HG03571 (cell line): ENCODE measurements around the gene RIGI.
A peak's percentile ranks its signal among the peaks of the same experiment; 100 is the strongest.
"Not testable (repeated sequence)": the region's sequence is repeated elsewhere in the genome, so short reads cannot be mapped to it uniquely, and the experiment has no call there.

Source experiments
- ATAC-seq: cut with Tn5 transposase; IDR thresholded peaks from one replicate; pipeline ENCODE4 v1.9.1; 2021; ENCODE audit not compliant: unreplicated experiment

RIGI gene

GRCh38 chr9:32526041-32526706 is at the start of gene RIGI:
Gene RIGI, minus strand, starts transcription at chr9:32526196. Its CDS starts 30 bp downstream, at chr9:32526166.
- ATAC-seq = peak; percentile 66

GRCh38 chr9:32574858-32575257 is 48.9 kb upstream of the RIGI start:
- ATAC-seq = no peak

DNA sequence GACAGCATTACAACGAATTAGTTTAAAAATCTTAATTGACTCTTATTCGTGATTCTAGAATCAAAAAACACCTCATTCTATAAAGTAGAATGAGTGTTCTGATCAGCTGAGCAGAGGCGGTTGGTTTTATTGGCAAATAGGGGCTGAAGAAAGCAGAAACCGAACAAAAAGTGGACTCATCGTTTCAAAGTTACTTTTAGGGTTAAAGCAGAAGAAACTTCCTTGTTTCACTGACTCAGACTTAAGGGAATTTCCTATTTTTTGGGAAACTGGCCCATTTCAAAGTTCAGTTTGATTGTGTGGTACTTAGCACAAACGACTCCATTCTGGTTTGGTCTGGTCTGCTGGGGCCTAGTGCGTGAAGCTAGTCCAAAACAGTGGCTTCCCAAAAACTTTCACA is 47.8 kb upstream of the RIGI start:
- no peak for ATAC-seq

DNA sequence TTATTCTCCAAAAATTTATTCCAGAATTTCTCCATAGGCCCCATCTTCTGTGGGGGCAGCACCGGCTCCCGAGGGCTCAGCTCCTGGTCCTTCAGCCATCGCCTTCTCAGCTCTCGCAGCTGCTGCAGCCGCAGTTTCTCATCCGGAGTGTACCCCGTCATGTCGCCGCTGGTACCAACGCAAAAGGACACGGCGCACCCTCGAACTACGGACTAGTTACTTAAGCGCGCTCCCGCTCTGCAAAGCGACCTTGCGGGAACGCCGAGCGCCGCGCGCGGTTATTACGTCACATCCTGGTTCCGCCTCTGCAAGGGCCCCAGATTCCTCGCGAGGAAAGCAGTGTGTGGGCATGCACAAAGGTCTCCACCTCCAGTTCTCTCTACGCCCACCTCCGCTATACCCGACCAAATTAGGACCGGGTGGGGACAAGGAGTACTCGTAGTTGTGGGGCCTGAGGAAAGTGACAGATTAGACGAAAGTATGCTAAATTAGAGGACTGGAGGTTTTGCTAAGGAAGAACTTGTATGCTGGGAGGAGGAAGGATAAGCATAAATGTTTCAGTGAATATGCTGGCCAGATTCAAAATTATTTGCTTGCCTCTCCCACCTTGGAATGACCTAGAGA is 47.0 kb upstream of the RIGI start, which contains the start of gene NDUFB6:
TSS of gene NDUFB6 (minus strand) at position 260 of the 624 bp plus-strand sequence. CDS start at position 161, 99 bp downstream.
- ATAC-seq = peak; percentile 88

DNA sequence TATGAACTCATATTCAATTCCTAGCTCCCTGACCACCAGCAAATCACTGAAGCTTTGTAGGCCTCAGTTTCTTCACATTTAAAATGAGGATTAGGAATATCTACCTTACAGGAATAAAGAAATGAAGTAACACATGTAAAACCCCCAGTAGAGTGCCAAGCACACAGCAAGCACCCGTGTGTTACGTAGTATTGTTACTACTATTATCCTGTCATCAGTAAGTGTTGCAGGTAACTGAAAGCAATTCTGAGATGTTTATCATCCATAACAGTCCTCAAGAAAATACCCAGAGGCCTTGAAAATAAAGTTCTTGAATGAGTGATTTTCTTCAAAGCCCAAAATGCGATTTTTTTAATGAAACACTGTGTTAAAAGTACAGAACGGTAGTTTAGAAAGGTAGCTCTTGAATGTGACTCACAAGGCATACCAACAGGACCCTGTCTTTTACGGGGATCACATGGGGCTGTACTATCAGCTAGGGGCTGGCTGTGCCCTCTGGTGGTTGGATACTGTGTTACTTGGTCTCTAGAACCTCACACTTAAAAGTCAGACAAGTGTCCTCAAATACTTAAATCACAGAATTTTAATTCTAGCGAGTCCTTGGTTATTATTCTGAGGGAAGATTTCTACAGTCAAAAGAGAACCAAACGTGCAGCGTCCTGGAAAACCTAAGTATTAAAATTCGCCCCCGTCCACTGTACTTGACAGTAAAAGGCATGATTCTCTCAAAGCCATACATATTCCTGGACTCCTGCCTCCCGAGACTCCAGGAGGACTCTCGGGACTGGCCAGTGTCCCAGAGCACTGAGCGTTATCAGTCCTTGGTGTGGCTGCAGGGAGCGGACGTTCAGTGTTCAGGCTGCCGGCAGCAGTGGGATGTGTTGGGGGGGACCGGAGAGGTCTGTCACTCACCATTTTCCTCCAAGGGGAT is 46.2 kb upstream of the RIGI start:
- ATAC-seq = peak; percentile 92

DNA sequence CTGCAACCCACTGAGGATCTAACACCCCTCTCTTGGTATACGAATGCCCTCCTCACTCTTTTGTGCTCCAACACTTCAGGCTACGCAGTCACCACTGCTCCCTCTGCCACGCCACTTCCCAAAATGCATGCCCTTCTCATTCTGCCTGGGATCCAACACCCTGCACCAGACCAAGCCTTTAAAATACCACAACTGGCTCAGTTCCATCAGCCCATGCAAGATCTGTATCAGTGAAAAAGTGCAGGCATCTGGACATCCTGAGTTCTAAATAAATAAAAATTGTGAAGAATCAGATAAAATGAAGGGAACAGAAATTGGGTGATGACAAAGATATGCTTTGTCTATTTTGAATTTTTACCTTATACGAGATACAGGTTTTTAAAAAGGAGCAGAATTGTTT is 44.3 kb upstream of the RIGI start:
- ATAC-seq = no peak

GRCh38 chr9:32566770-32567169 is 40.8 kb upstream of the RIGI start:
- ATAC-seq = no peak

DNA sequence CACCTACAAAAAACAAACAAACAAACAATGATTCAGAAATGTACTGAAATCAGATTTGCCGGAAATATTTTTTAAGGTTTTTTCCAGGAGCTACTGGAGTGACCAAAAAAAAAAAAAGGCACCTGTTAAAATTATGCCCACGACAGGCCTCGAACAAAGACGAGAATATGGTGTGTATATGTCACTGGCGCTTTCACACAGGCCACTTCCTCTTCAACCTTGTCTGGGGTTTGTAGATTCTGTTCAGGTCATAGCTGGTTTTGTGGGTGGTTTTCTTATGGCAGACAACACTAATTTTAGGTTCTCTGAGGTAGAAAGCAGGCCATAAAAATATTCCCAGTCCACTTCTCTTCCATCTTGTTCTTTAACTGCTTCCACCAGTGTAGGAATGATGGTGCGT is 40.0 kb upstream of the RIGI start:
- no peak for ATAC-seq

DNA sequence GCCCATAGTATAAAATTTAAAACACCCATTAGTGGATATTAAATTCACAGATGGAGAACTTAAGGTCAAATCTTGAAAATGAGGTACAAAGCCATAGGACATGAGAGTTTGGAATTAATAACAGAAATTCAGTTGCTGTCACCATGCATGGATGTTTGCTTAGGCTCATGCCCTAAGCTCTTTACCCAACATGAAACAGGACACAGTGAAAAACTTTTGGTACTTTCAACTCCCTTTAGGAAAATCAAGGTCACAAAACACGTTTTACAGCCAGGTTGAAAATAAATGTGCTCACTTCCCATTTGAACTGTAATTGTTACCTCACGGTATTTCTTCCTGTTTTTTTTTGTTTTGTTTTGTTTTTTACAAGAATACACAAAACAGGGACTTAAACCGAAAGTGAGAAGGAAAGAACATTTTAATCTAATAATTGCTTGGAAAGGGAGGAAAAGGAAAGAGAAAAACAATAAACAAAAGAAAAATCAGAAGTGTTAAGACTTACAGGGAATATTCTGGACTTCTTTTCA is 32.5 kb upstream of the RIGI start:
- ATAC-seq = no peak

DNA sequence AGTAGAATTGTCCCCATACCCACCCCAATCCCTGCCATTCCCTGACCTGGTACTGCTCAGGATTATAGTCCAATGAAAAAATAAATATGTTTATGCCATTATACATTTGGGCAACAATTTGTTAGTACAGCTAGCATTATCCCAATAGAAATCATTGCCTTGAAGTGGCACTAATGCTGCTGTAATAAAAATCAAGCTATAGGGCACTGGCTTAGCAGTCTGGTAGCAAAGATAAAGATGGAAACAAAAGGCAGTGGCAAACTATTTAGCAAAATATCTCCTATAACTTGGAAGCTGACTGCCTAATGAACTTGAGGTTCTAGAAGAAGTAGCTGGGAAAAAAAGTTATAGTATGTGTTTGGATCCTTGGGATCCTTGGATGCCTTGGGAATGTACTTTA is 28.6 kb upstream of the RIGI start:
- ATAC-seq = no peak

GRCh38 chr9:32554107-32554506 is 28.1 kb upstream of the RIGI start:
- ATAC-seq = no peak

- peak; percentile 74 for ATAC-seq
Observed at GRCh38 chr9:32552172-32552872, 26.3 kb upstream of the RIGI start, which contains the start of the genes SMIM27 and TOPORS. Gene SMIM27, plus strand, starts transcription at chr9:32552327. Its CDS starts 108 bp downstream, at chr9:32552435. Gene TOPORS, minus strand, starts transcription at chr9:32552586. Its CDS starts 150 bp downstream, at chr9:32552436.

- ATAC-seq = peak; percentile 5
Observed at GRCh38 chr9:32551276-32552051, 25.5 kb upstream of the RIGI start.

GRCh38 chr9:32550562-32551275 is 24.7 kb upstream of the RIGI start:
- peak; percentile 66 for ATAC-seq

- no peak for ATAC-seq
Observed at GRCh38 chr9:32550150-32550561, 24.2 kb upstream of the RIGI start.

DNA sequence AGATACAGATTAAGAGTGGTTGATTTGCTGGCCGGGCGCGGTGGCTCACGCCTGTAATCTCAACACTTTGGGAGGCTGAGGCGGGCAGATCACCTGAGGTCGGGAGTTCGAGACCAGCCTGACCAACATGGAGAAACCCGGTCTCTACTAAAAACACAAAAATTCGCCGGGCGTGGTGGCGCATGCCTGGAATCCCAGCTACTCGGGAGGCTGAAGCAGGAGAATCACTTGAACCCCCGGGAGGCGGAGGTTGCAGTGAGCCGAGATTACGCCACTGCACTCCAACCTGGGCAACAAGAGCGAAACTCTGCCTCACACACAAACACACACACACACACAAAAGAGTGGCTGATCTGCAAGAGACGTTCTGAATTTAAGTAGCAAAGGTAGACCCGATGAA is 22.2 kb upstream of the RIGI start:
- ATAC-seq = not testable (repeated sequence)

- no peak for ATAC-seq
Observed at GRCh38 chr9:32545884-32546283, 19.9 kb upstream of the RIGI start.

DNA sequence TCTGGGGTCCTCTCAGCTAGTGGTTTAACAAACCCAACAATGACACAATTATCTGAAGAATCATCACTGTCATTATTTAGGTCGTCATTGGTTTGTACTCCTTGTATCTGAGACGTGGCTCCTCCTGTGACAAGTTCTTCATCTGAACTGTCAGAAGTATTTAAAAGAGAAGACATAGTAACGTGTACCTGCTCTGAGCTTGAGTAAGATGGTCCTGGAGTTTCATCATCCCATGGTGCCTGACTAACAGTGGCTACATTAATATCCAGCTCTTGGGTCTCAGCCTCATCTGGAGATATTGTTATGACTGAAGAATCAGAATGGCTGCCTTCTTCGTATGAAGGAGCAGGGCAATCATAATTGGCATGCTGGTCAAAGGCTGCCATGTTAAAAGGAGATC is 17.1 kb upstream of the RIGI start:
- no peak for ATAC-seq

GRCh38 chr9:32533816-32534215 is 7.8 kb upstream of the RIGI start:
- no peak for ATAC-seq
